Measurements from ENCODE around the gene PLCB1. TPM values are rescaled to one million over a fixed set of nuclear protein-coding genes. Genes with fewer than 3 reads are reported as not detected.

PLCB1 gene
- total and polyA plus RNA-seq, 2 of the 4 experiments (the other 2 are of a cell fraction): 5.6 to 16.1 TPM

DNA sequence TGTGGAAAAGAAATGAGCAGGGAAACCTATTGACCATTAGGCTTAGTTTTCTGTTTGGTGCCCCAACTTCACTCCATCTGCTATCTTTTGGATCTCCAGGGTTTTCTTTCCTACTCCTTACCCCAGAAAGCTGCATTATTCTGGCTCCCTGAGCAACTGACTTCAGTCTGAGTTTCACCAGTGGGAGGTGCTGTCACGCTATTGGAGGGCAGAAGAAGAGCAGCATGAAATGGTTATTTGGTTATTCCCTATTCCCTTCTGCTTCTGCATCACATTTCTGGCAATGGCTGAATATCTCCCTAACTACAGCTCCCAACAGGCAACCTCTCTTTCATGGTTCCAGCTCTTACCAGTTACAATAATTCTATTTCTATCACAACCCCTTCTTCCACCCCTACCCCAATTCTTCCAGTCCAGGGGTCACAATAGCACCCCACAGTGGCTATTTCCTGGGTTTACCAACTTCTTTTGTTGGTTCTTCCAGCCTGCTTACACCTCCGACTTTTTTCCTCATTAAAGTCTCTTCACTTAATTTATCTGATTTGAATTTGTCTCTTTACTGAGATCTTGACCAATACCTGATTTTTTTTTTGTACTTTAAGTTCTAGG is 311.5 kb downstream of the PLCB1 start:
- Histone ChIP-seq H4K8ac (ENCODE audit: low read depth in 2 of 2, low read length in 2 of 2) (no peak overlapping the region), H3K18ac (ENCODE audit: low read depth, low read length) (no peak overlapping the region), H2BK15ac (ENCODE audit: low read depth, low read length) (no peak overlapping the region), H3K27me3 (ENCODE audit: control insufficient read depth, insufficient read depth, low read length) (no peaks in the 10 kb centered on the region), H3K56ac (ENCODE audit: extremely low read depth, insufficient read depth, low read length) (no peak overlapping the region), H2BK5ac (ENCODE audit: low read depth, low read length, poor library complexity, severe bottlenecking) (no peak overlapping the region), H2BK120ac (ENCODE audit: low read depth, low read length) (no peak overlapping the region), H3K14ac (replicated peaks; ENCODE audit: low read depth, low read length) (no peak overlapping the region), H3K4ac (ENCODE audit: low read depth, low read length) (no peak overlapping the region), H3K9ac (ENCODE audit: low read depth, low read length) (no peak overlapping the region), H3K4me2 (ENCODE audit: low read depth, low read length) (no peak overlapping the region), H2AK9ac (replicated peaks; ENCODE audit: low read depth, low read length, poor library complexity) (no peak overlapping the region), H3K23ac (ENCODE audit: low read depth, low read length) (no peak overlapping the region), H3K9me3 (ENCODE audit: control insufficient read depth, insufficient read depth, low read length) (no peaks in the 10 kb centered on the region), H3K4me1 (ENCODE audit: control insufficient read depth, insufficient read depth, low read length) (no peaks in the 10 kb centered on the region), H3K4me3 (ENCODE audit: insufficient read depth, low read depth, low read length) (no peak overlapping the region), H4K20me1 (ENCODE audit: insufficient read depth, low read length) (no peaks in the 10 kb centered on the region), H3K27ac (ENCODE audit: insufficient read depth, low read length) (no peak overlapping the region), H2AK5ac (ENCODE audit: low read depth, low read length) (no peak overlapping the region), H2AFZ (replicated peaks; ENCODE audit: low read length, poor library complexity) (no peak overlapping the region), H3K36me3 (ENCODE audit: control insufficient read depth, insufficient read depth, low read length) (no peaks in the 10 kb centered on the region), H3K79me1 (ENCODE audit: low read depth in 1 of 2, low read length in 2 of 2) (0 out of 4 replicates have a peak, but pooled peaks cover 0 to 3% of the 10 kb centered on the region in 2 experiments), H4K91ac (ENCODE audit: insufficient read depth, low read depth, low read length) (no peak overlapping the region), H4K5ac (ENCODE audit: low read depth, low read length) (no peak overlapping the region), H2BK20ac (ENCODE audit: low read depth, low read length) (no peak overlapping the region), H3K9me1 (ENCODE audit: insufficient read depth, low read length) (no peaks in the 10 kb centered on the region)
- BruUV-seq (replicated peaks): no TSS peak
- ATAC-seq (ENCODE audit: low read depth) (no peak), DNase-seq (no peak)
- dilution Hi-C loops (cut with HindIII; ENCODE audit: low sequenced_read_pairs, unreplicated experiment): no loop called here
- in situ Hi-C loops (cut with MboI; ENCODE audit: low sequenced_read_pairs): no loop called here
- ChIA-PET POLR2A (ENCODE audit: unreplicated experiment) (no interaction called here), CTCF (no interaction called here)
- WGBS, 2 experiments (ENCODE audit: extremely low coverage in 2 of 2, insufficient read length in 1 of 2): no CpG with 5 or more reads among the region's 2 CpGs
- intact Hi-C loops (cut with micrococcal nuclease): no loop called here
- TF ChIP-seq, protein P1, sequence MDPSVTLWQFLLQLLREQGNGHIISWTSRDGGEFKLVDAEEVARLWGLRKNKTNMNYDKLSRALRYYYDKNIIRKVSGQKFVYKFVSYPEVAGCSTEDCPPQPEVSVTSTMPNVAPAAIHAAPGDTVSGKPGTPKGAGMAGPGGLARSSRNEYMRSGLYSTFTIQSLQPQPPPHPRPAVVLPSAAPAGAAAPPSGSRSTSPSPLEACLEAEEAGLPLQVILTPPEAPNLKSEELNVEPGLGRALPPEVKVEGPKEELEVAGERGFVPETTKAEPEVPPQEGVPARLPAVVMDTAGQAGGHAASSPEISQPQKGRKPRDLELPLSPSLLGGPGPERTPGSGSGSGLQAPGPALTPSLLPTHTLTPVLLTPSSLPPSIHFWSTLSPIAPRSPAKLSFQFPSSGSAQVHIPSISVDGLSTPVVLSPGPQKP (IDR thresholded peaks at IDR 0.05; ENCODE audit: borderline replicate concordance, low read depth, low read length): no peak
- TF ChIP-seq SMC3 (IDR thresholded peaks at IDR 0.05; ENCODE audit: low read depth, low read length) (no peak), MAZ (IDR thresholded peaks at IDR 0.05; ENCODE audit: borderline replicate concordance, low read depth, low read length) (no peak), CEBPB (IDR thresholded peaks at IDR 0.05; ENCODE audit: low read depth, low read length) (no peak), BHLHE40 (IDR thresholded peaks at IDR 0.05; ENCODE audit: low read depth, low read length) (no peak), RAD21 (IDR thresholded peaks at IDR 0.05; ENCODE audit: low read length) (no peak), FOS (IDR thresholded peaks at IDR 0.05; ENCODE audit: low read depth, low read length) (no peak), POLR2A (IDR thresholded peaks at IDR 0.05; ENCODE audit: low read depth, low read length) (no peak), CHD1 (IDR thresholded peaks at IDR 0.05; ENCODE audit: low read depth, low read length) (no peak), RFX5 (IDR thresholded peaks at IDR 0.05; ENCODE audit: low read depth, low read length) (no peak), RCOR1 (IDR thresholded peaks at IDR 0.05; ENCODE audit: insufficient replicate concordance, low read length) (no peak)
